Measurements from ENCODE around the gene FRMPD1.
A peak's percentile ranks its signal among the peaks of the same experiment; 100 is the strongest.

The FRMPD1 gene

DNA sequence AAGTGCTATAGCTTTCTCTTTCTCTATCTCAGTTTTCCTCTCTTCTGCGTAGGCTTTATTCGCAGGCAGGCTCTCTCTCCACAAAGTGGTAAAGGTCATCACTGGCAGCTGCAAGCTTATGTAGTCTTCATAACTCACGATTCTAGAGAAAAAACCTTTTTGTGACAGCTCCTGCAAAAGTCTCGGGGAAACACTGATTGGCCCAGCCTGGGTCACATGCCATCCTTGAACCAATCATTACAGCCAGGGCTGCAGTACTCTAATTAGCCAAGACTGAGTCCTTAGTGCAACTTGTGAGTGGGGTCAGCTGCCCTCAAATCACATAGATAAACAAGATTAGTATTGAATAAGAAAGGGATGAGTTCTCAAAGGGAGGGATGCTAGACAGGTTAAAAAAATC lies 18.3 kb upstream of the FRMPD1 start:
- no peak for DNase-seq

DNA sequence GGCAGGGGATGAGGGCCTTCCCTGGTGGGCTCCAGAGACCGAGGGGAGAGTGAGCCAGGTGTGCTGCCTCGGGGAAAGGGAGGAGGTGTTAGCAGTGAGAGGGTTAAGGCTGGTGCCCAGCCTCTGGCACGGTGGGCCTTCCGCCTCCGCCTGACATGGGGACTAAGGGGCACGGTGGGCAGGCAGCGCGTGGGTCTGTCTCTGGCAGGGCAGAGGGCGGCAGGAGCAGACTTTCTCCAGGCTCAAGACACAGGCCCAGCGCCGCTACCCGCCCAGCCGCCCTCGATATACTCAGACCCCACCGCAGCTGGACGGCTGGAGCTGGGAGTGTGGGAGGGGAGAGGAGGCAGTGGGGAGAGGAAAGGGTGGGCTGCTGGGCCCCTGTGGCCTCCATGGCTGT lies 14.9 kb upstream of the FRMPD1 start:
- no peak for DNase-seq

DNA sequence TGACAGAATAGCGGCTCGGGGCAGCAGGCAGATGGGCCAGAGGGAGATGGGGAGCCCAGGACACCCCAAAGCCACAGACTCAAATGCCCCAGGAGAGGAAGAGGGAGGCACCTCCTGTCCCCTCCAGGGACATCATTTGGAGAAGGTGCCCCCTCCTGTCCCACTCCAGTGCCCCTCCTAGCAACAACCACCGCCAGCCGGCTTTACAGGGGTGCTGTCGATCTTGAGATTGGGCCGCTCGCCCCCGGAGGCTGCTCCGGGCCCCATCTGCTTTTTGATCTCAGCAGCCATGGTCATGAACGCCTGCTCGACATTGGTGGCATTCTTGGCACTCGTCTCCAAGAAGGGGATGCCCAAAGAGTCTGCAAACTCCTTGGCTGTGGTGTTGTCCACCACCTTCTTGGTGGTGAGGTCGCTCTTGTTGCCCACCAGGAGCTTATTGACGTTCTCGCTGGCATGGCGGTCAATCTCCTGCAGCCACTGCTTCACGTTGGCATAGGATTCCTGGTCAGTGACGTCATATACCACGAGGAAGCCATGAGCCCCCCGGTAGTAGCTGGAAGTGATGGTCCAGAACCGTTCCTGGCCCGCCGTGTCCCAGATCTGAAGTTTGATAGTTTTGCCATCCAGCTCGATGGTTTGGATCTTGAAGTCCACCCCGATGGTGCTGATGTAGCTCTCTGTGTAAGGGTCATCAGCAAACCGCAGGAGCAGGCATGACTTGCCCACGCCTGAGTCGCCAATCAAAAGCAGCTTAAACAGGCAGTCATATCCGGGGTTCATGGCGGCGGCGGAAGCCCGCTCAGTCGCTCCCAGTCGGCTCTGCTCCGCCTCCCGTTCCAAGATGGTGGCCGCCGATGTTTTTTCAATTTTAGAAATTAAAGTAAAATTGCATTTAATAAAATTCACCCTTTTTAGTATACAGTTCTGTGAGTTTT lies 14.0 kb upstream of the FRMPD1 start:
- no peak for DNase-seq

DNA sequence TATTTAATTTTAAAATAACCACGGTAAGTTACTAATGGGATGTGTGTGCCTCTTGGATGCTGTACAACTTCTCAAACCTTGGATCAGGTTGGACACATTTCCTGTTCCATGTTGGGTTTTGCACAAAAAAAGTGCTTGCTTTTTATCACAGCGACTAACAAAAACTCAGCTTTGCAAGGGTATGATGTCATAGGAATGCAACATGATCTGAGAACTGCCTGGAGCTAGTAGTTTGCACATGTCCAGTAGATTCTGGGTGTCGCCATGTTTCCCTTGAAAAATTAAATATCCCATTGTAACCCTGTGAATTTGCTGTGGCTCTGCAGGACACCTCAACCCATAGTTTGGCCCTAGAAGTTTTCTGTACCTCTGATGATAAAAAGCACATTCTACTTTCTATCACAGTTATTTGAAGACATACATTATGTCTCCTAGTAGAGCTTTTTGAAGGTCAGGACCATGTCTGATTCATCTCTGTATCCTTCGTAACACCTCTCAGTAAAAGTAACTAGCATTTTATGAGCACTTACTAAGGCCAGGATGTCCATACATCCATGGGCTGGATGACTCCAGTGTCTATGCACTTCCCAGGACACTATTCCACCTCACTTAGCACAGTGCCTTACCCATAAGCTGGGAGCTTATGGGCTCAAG lies 11.5 kb upstream of the FRMPD1 start:
- no peak for DNase-seq

DNA sequence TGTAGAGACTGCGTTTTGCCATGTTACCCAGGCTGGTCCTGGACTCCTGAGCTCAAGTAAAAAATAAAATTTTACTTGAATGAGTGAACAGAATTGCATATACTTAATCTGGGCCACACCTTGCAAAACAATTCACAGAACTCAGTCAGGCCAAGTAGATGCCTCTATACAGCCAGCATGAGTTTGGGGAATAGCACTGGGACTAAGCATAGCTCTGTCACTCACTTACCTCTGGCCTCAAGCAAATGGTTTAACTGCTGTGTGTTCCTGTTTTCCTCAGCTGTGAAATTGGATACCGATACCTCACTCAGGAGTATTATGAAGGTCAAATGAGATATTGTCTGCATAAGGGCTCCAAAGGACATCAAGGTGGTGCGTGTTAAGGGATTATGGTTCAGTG lies 10.9 kb upstream of the FRMPD1 start:
- DNase-seq = no peak

DNA sequence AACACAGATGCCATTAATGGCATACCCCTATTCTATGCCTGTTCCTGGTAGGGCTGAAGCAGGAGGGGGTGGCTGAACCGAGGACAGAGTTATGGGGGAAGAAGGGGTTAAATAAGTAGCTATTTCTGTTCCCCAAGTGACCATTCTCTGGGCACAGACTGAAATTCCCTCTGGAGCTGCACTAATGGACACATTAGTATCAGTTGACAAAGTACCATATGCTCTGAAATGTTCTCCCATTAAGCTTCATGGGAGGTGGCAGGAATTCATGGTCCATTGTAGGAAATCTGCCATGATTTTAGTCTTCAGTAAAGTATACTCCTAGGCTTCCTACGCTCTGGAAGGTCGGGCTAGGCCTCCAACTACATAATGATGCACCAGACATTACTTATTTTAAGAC lies 10.5 kb upstream of the FRMPD1 start:
- DNase-seq = no peak

DNA sequence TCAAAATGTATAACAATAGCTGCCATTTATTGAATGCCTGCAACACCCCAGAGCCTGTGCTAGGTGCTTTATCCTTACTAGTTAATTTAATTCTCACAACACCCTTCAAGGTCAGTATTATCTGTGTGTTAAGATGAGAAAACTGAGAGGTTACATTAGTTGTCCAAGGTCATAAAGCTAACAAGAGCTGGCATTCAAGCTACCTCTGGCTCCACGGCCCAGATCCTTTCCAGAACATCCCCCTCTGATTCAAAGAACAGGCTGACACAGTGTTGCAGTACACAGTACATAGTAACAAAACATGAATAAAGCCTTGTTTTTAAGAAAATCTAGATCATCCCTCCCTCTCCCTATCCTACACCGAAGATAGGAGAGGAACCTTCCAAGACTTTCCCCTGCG lies 9.4 kb upstream of the FRMPD1 start:
- DNase-seq = no peak

DNA sequence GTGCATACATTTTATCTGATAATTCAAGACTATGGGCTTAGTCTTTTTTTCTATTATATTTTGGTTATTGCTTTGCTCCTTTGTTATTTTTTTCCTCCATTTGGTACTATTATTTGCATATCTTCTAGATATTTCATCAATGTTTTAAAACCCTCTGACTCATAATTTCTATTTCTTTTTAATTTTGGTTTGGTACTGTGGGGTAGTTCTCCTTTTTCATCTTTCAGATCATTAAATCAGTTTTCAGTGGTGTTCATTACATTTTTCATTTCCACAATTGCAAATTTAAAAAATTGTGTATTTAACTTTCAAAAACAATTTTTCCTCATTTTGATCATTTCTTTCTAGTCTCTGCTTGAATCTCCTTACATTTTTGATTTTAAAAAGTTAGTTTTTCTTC lies 7.5 kb upstream of the FRMPD1 start:
- no peak for DNase-seq

DNA sequence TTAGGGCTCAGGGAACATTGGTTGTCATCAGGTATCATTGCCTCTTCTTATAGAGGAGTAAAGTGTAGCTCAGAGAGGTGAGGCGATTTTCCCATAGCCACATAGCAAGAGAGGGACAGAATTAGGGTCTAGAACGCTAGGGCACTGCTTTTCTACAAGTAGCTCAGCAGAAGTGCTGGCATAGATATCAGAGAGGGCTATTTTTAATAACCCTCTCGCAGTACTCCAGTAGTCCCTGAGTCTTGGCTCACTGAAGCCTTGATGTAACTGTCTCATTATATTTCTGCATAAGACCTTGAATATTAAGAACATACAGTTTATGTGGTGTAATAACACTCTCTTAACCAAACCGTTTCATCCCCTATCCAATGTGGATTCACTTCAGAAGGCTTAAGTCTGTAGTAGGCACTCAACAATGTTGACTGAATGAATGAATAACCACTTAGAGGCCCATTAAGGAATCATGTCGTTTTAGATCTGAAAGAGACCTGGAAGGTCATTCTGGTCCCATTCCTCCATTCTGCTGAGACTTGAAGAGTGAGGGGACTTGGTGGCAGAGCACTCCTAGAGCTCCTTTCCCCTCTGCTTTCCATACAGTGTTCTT lies 4.7 kb upstream of the FRMPD1 start:
- no peak for DNase-seq

DNA sequence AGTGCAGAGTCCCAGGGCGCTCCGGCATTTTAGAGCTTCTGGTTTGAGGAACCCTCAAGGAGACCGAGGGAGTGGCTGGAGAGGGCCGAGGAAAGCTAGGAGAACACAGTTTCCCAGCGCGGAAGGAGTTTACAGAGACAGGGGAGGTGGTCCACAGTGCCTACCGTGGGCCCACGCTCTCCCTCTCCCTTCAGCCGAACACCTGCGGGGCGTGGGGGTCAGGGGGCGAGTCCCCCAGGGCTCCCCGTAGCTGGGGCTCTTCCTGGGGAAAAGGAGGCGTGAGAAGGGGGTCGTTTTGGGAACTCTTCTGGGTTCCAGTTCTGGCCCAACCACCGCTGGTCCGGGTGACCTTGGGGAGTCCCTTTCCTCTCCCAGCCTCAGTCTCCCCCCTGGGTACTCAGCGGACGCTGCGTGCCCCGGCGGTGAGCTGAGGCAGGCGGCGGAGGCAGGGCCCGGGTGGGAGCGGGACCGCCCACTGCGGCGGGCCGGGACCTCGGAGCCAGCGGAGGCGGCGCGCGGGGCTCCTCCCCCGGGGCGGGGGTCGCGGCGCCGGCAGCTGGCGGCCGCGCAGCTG lies 368 bp upstream of the FRMPD1 start:
- no peak for DNase-seq

DNA sequence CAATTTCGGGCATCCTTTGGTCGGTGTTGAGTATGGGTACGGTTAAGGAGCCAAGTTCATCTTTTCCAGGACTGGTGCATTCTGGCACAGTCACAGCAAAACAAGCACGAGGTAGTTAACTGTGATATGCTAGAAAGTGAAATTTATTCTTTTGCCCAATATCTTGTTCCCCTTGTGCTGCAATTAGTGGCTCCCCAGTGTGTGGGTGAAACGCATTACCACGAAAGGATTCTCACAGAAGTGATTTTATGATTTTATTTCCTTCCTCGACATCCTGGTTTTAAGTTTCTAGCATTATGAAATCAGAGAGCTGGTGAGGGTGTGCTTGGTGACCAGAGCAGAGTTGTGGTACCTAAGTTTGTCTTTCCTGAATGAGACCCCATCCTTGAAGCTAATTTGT lies 1.5 kb downstream of the FRMPD1 start:
- no peak for DNase-seq

DNA sequence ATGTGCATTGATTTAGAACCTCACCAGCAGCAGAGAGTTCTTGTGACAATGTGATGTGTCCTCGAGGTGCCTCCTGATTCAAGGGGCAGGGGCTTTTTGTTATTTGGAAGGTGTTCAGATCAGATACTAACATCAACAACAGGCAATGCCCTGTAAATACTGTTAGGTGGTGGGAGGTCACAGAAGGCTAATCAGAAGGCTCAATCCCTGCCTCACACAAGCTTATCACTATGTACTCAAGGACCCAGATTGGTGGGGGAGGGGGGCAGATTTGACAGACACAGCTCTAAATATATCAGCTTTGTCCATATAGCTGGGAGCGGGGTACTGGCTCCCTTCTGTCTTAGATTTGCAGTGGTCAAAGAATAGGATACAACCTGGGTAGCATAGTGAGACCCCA lies 2.6 kb downstream of the FRMPD1 start:
- DNase-seq = no peak

DNA sequence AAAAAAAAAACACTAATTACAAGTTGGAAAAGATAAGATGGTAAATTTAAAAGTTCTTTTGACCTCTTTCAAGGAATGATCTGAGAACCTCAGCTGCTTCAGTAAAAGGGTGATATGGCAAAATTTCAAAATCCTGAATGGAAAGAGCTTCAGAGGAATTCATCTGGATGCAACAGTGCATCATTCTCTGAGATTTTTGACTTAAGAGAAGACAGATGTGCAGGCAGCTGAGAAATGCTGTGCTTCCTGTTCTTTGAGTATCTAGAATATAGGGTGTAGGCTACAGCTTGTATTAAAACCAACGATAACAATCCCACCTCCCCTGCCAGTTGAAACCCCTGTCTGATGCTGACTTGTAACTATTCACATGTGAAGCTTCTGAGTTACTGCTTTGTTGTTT lies 6.2 kb downstream of the FRMPD1 start:
- DNase-seq = no peak

DNA sequence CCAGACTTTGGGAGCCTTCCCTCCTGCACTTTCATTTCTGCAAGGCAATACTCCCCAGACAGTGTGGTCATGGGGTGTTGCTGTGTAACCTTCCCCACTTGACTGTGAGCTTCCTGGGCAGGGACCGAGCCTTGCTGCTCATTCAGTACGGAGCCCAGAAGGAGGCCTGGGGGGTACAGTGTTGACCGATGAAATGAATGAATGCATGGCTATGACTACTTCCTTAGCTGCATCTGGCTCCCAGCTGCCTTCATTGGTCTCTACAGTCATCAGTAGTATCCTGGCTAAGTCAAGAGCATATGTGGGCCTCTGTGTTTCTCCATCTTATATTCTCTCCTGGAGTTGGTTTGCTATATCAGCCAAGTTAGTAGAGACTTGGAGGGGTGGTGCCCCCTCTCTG lies 9.9 kb downstream of the FRMPD1 start:
- no peak for DNase-seq

DNA sequence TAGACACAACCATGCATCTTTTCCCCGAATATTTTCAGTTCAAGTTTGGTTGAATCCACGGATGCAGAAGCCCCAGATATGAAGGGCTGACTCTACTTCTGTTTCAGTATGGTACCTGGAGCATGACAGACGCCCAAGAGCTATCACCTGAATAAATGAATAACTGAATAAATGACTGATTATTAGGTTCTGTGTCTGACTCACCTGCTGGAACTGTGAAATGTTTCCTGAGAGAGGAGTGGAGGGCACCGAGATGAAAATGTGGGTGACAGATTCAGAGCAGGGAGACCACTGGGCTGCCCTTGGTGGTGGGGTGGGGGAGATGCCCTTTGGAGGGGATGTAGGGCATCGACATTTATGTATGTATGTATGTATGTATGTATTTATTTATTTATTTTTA lies 13.2 kb downstream of the FRMPD1 start:
- no peak for DNase-seq

DNA sequence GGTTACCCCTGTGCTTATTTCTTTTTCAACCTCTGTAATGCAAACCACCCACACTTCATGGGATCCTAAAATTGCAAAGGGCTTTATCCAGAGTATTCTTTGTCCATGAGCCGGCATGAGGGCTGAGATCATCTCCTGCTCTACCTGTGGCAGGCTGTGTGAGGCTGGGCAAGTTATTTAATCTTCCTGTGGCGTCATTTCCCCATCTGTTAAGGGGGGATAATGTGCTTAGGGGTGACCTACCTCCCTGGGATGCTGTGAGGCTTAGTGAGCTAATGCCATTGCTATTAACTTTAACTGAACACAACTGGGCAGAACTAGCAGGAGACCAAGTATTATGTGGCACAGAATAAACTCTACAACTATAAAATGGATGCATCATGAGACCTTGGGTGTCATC lies 17.0 kb downstream of the FRMPD1 start:
- no peak for DNase-seq

DNA sequence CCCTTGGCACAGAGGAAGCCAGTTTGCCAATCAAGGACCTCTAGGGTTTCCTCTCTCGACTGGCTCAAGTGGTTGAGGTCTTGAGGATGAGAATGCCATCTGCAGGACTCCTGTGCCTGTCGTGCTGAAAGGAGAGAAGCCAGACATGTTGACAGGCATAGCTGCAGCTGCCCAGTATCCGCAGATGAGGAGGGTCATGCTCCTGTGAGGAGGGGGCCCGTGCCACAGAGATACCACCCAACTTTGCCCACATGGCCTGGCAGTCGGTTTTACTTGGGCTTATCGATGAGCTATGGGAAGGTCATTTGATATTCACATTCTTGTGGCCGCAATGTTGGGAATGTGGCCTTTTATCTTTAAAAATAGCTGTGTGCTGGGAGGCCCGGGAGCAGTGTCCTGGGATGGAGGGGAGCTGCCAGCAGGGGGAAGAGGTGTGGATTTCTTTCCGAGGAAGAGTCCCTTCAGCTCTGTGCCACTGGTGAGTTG lies 17.4 kb downstream of the FRMPD1 start:
- no peak for DNase-seq

DNA sequence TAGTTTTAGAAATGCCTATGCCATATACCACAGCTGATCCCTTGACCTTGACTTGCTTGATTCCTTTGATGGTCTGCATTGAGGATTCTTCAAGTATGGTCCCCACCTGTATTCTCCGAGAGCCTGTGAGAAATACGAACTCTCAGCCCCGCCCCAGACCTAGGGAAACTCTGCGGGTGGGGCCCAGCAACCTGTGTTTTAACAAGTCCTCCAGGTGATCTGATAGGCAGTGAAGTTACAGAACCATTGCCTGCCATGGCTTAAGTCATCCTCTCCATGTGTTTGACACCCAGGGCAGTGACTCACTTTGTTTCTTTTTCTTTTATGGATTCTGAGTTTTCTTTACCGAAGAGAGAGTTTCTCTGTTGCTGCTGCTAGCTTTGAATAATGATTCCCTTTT lies 18.5 kb downstream of the FRMPD1 start:
- no peak for DNase-seq

DNA sequence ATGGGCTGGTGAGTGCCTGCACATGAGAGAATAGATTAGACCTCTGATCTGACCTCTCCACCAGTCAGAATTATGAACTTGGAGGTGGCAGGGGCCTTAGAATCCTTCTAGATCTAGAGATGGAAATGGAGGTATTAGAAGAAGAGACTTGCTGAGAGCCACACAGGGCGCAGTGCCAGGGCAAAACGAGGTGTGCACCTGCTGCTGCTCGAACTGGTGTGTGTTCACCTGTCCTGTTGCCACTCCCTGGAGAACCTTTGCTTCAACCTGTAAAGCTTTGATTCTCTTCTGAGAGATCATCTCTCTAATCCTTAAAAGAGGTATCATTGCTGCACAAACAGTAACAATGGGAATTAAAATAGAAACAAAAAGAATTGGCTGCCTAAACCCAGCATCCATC lies 24.9 kb downstream of the FRMPD1 start:
- DNase-seq = no peak

DNA sequence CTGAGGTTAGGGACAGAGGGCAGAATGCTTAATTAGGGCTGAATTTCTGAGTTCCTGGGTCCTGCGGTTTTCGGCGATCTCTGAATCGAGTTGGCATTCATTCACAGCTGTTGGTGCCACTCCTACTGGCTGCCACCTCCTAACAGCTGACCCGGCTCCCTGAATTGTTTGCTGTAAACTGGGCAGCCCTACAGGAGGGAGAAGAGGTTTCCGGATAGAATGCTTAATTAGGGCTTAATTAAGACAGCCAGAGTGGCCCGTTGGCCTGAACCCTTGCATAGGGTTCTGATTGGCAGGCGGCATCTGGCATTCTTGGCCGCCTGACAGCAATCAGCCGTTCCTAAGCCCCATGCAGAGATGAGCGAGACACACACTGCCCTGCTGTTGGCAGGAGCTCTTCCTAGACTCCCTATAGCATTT lies 25.7 kb downstream of the FRMPD1 start:
- DNase-seq = no peak

DNA sequence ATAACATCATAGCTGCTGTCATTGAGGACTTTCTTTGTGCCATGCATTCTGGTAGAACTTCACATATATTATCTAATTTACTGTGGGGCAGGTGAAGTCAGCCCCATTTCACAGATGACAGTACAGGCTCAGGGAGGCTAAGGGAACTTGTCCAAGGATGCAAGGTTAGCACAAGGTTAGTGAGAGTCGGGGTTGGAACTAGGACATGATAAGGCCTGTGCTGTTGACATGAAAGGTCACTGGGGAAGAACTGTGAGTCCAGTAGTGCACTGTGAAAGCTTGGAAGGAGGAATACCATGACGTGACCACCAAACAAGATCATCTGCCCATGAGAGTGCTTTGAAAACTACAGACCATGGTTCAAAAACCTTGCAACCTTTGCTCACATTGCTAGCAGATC lies 26.7 kb downstream of the FRMPD1 start:
- no peak for DNase-seq

DNA sequence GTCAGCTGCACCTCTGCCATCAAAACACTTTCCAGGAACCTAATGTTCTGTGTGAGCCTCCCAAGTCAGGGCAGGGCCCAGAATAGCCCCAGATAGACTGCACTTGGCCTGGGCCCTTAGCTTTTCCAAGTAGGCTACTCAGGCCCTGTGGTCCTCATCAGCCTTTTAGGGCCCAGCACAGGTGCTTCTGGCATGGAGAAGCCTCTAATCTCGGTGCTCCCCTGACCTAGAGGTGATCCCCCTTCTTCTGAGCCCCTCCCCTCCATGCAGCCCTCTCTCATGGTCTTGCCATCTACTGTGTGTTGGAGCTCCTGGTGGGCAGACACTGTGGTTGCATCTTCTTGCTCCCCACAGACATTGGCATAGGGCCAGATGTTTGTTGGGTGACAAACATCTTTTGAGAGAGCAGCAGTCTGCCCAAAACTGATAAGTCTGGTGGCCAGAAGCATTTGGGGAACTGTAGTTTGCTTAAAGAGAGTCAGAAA lies 28.1 kb downstream of the FRMPD1 start:
- peak in 1 of 2 donors; percentile 2 for DNase-seq

DNA sequence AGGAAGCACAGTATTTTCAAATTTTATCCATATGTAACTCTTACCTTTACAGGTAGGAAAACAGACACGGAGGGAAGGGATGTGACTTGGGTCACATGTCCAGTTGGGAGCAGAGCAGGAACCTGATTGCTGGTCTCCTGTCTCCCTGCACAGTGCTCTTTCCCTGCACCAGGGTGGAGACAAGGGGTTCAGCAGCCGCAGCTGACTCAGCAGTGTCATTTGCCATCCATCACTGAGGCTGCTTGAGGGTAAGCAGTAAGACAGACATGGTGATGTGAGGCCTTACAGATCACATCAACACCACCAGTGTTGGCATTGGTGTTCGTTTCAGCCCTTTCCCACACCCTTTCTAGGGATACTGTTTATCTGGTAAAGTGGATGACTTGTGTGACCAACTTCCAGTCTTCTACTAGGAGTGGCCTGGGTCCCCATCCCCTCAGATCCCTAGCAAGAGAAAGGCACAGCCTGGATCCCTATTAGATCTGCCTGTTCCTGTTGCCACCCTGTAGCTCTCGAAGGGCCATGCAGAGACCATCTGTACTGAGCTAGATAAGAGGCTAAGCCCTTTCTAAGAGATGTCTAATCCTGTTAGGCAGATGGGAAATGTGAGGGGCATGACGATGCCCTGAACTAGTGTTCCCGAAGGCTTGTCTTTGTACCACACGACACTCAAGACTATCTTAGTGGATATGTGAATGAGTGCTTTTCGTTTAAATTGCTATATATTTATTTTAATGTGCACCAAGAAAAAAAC lies 29.1 kb downstream of the FRMPD1 start:
- DNase-seq = no peak

Data from CD4-positive, alpha-beta T cell treated with Interferon alpha-2 for 1 hour (primary cell).